GM18498 (cell line): Measurements from ENCODE around the gene XPNPEP2.

Experiments used
- ATAC-seq: cut with Tn5 transposase; IDR thresholded peaks from one replicate; pipeline ENCODE4 v1.9.1; 2021; ENCODE audit warnings: mild to moderate bottlenecking, moderate library complexity; ENCODE audit not compliant: unreplicated experiment

Gene XPNPEP2, protein sequence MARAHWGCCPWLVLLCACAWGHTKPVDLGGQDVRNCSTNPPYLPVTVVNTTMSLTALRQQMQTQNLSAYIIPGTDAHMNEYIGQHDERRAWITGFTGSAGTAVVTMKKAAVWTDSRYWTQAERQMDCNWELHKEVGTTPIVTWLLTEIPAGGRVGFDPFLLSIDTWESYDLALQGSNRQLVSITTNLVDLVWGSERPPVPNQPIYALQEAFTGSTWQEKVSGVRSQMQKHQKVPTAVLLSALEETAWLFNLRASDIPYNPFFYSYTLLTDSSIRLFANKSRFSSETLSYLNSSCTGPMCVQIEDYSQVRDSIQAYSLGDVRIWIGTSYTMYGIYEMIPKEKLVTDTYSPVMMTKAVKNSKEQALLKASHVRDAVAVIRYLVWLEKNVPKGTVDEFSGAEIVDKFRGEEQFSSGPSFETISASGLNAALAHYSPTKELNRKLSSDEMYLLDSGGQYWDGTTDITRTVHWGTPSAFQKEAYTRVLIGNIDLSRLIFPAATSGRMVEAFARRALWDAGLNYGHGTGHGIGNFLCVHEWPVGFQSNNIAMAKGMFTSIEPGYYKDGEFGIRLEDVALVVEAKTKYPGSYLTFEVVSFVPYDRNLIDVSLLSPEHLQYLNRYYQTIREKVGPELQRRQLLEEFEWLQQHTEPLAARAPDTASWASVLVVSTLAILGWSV

DNA sequence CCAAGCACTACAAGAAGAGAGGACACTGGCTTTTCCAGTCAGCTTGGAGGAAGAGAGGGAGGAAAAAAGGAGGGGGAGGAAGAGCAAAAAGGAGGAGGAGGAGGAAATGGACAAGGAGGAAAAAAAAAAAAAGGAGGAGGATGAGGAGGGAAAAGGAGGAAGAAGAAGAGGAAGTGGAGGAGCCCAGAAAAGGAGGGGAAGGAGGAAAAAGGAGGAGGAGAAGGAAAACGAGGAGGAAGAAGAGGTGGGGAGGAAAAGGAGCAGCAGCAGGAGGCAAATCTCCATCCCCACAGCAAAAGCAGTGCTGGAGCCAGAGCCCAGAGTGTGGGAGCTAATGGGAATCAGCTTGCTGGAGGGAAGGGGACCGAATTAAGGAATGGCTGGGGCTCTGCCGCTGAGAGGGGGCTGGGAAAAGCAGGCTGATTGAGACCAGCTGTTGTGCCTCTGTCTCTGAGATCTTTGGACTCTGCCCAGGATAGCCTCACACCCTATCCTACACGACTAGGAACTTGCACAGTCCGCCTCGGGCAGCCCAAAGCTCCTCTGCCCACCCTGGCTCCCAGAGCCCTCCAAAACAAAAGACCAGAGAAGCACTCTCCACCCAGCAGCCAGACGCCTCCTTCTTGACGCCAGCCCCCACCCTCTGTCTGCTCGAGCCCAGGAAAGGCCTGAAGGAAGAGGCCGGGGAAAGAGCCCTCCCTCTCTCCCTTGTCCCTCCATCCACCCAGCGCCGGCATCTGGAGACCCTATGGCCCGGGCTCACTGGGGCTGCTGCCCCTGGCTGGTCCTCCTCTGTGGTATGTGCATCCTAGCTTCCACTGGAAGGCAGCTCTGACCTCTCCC is at the start of gene XPNPEP2:
XPNPEP2 (plus strand) TSS at position 514 of the 843 bp plus-strand sequence; CDS start at position 749, 235 bp downstream.
- no peak for ATAC-seq

GRCh38 chrX:129689796-129690195 is 49.0 kb upstream of the XPNPEP2 start:
- ATAC-seq, result no peak

GRCh38 chrX:129690435-129690834 is 48.3 kb upstream of the XPNPEP2 start:
- ATAC-seq, result no peak

GRCh38 chrX:129693354-129693753 is 45.4 kb upstream of the XPNPEP2 start:
- no peak for ATAC-seq

DNA sequence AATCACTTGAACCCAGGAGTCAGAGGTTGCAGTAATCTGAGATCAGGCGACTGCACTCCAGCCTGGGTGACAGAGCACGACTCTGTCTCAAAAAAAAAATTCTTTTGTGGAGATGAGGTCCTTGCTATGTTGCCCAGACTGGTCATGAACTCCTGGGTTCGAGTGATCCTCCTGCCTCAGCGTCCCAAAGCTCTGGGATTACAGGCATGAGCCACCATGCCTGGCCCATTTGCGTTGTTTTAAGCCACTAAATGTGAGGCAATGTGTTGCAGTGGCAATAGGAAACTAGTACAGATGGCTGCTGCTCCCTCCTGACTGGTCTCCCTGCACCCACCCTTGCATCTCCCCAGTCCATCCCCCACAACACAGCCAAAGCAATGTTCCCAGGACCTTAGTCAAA is 44.0 kb upstream of the XPNPEP2 start:
- no peak for ATAC-seq

DNA sequence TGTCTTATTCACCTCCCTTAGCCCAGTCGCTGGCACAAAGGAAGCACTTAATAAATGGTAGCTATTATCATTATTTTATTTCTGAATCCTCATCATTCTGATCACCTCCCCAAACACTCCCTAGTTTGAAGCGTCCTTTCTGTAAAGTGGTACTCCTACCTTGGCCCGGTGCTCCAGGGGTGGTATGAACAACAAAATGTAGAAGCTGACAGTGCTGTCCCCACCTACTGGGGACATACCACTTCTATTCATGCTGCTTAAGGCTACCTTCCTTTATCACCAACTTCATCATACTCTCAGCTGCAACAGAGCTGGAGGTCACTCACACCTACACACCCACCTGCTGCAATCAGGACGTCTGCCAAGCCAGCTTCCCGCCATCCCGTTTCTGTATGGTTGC is 43.2 kb upstream of the XPNPEP2 start:
- no peak for ATAC-seq

DNA sequence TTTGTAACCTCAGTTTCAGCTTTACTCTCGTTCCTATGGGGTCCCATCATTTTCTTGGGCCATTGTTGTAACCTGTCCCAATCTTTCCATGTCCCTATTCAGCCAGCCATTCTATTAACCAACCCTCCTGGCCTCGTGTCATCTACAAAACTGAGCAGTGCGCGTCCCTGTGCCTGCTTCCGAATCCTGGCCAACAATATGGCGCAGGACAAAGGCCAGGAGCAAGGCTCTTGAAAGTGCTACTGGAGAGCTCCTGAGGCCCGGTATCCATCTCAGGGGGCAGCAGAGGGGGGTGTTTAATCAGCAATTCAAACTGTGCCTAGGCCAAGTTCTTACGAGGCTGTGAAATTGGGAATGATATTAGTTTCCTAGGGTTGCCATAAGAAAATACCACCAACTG is 42.8 kb upstream of the XPNPEP2 start:
- no peak for ATAC-seq

GRCh38 chrX:129696463-129697155 is 42.2 kb upstream of the XPNPEP2 start:
- ATAC-seq, result no peak

- no peak for ATAC-seq
These were observed 41.5 kb upstream of the XPNPEP2 start for GRCh38 chrX:129697204-129697829.

GRCh38 chrX:129698150-129698549 is 40.6 kb upstream of the XPNPEP2 start:
- no peak for ATAC-seq

- ATAC-seq, result no peak
These were observed 38.2 kb upstream of the XPNPEP2 start for GRCh38 chrX:129700536-129700935.

DNA sequence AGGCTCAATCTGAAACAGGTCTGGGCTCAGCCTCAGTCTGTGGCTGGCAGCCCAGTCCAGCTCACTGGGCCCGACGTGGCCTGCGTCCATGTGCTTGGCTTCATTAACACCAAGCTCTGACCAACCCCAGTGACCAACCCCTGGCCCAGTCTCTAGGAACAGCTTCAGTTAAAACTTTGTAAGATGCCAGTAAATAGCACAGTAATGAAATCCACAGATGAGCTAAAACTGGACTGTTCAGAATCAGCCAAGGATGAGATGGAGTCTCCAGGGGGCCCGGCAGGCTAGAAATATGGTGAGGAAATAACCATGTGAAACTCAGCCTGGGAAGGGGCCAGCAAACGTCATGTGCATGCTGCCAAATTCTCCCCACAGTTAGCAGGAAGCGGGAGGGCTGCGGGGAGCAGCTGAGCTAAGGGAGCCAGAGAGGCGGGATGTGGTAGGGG is 37.1 kb upstream of the XPNPEP2 start:
- no peak for ATAC-seq

GRCh38 chrX:129704491-129704890 is 34.3 kb upstream of the XPNPEP2 start:
- no peak for ATAC-seq

- no peak for ATAC-seq
These were observed 33.3 kb upstream of the XPNPEP2 start for GRCh38 chrX:129705377-129705925.

- no peak for ATAC-seq
These were observed 32.8 kb upstream of the XPNPEP2 start for GRCh38 chrX:129705988-129706387.

DNA sequence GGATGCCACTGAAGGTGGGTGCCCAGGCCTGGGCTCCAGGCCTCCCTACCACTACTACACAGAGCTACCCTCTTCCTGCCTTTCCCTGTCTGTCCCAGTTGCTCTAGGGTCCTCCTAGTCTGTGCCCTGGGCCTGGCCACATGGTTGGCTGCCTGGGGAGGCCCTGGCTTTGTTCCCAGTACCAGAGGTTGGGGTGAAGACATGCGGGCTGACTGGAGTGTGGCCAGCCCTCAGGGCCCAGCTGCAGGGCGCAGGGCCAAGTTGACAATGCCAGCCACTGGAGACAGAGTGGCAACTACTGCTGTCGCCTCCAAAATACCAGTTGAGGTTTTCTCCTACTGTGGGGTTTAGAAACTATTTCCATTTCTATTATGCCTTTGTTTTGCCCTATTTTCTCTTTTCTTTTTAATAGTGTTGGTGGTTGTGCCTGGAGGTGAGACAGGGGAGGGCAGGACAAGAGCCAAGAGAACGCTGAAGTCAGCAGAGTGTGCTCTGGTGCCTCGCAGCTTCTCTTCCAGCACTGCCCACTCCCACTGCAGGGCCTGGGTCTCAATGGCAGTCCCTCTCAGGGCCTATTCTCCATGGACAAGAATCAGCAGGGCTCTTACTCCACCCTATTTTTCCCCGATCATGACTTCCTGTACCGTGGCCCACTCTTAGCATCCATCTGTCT is 32.2 kb upstream of the XPNPEP2 start:
- ATAC-seq, result no peak

- ATAC-seq, result no peak
These were observed 24.2 kb upstream of the XPNPEP2 start for GRCh38 chrX:129714581-129714980.

GRCh38 chrX:129716507-129716906 is 22.3 kb upstream of the XPNPEP2 start:
- no peak for ATAC-seq

DNA sequence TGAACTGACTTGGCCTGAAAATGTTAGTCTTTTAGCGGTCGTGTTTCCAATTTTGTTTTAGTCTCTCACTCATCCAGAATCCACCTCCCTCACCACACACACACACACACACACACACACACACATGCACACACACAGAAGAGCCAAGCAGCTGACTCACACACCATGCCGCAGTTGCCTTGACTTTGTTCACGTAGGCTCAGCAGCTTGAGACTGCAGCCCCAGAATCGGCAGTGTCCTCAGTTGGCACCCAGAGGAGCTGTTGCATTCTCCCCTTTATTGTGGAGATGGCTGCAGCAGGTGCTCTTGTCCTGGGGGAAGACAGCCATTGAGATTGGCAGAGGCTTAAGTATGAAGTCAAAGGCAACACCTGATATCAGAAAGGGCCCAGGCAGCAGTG is 20.9 kb upstream of the XPNPEP2 start:
- ATAC-seq, result no peak
